NCI-H1417 (cell line): Measurements from ENCODE around the gene PSMD2.
"Not testable (repeated sequence)": the region's sequence is repeated elsewhere in the genome, so short reads cannot be mapped to it uniquely, and the experiment has no call there.

Experiments used
- DNase-seq, 3 experiments: peaks; one replicate each; lab custom pipeline; 2025; lab: John Stamatoyannopoulos, UW

Gene PSMD2

DNA sequence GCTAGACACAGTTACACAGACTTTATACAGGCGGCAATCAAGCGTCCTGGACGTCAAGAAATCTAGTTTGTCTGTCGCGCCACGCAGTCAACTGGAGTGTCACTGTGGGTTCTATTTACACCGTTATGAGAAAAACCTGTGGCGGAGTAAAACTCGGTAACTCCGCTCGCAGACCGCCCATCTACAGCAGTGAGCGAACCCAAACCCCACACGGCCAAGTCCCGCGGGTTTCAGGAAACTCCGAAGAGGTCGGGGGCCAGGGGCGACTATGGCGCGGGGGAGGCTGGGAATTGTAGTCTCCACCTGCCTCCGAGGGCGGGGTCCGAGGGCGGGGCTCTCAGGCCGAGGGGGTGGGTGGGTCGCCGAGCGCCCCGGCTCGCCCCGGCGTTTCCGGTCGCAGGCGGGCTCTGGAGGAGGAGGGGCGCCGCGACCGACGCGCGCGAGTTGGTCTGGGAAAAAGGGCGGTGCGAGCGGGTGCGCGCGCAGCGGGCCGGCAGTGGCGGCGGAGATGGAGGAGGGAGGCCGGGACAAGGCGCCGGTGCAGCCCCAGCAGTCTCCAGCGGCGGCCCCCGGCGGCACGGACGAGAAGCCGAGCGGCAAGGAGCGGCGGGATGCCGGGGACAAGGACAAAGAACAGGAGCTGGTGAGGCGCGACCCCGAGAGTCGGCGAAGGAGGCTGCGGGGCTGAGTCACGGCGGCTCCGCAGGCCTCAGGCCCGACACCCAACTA is at the start of gene PSMD2:
Gene PSMD2, plus strand, starts transcription at position 483 of the 729 bp plus-strand sequence. Its CDS starts 26 bp downstream, at position 509.
- DNase-seq: peak; percentile 95 to 99 (median 99)

DNA sequence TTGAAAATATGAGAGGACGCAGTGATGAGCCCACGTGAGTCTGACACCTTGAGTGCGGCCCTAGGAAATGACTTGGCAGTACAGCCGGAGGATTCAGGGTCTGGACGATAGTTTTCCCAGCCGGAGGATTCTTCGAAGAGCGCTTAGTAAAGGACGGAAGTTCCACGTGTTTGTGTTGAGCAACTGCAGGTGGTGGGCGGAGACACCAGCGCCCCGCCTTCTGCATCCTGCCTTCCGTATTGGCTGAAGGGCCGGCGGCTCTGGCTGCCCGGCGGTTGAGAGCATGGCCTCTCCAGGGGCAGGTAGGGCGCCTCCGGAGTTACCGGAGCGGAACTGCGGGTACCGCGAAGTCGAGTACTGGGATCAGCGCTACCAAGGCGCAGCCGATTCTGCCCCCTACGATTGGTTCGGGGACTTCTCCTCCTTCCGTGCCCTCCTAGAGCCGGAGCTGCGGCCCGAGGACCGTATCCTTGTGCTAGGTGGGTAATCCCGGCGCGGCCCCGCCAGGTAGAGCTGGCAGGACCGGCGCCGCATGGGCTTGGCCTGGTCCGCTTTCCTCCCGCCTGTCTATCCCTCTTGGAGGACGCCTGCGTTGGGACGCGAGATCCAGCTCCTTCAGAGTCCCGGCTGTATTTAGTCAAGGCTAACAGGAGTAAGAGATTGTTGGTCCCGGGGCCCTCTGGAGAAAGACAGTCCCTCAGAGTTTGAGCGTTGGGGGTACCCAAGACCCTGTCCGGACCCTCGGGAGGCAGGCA is 49.5 kb upstream of the PSMD2 start, which contains the start of gene EEF1AKMT4:
Gene EEF1AKMT4, plus strand, starts transcription at position 261 of the 755 bp plus-strand sequence. Its CDS starts 23 bp downstream, at position 284.
- DNase-seq: peak; percentile 95 to 99 (median 99)

DNA sequence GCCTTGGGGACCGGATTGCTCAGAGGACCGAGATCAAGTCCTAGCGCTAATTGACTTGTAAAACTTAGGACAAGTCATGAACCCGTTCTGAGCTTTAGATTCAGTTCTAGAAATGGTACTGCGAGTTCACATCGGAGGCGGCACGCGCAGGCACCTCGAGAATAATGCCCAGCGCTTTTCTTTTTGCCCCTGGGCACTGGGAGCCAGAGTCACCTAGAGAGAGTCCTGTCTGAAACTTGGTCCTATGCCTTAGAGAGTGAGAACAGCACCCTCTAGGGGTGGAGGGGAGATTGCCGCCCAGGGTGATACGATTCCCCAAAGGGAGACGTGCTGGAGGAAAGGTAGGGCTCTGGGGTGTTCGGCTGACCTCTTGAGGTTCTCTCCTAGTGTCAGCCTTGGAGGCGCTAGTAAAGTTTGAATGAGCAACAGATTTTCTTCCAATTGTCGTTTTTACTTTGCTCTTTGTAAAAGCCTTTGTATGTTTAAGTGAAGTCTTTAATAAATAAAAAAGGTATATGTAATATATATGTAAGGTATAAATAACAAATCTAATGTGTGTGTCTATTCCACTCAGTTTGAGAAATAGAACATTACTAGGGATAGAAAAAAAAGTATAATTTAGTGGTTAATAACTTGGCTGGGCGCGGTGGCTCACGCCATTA is 48.7 kb upstream of the PSMD2 start:
- DNase-seq: peak; percentile 93 to 98 (median 94)

DNA sequence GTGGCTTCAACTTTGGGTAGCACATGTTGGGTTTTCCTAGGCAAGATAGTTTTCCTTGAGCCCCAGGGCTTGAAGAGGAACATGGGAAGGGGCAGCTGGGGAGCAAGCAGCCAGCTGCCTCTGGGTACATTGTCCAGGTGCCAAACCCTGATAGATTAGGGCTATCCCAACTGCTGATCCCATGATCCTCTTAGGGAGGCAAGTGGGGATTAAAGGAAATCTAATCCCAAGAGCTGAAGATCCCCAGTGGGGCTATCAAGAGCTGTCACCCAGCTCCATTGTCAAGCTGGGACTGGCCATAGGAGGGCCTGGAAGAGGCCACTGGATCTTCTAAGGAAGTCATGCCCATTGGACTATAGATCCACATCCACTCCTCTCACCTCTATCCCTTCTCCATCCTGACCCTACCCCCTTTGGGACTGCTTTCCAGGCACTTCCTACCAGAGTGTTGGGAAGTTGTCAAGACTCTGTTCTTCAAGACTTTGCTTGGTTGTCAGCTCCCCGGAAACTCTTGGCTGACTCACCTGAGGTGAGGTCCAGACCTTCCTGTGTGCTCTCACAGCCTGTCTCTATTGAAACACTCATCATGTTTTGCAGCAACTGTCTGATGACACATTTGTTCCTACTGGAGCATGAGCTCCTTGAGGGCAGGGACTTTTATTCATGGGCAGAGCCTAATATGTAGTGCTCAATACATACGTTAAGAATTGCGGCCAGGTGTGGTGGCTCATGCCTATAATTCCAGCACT is 43.6 kb upstream of the PSMD2 start:
- no peak for DNase-seq

DNA sequence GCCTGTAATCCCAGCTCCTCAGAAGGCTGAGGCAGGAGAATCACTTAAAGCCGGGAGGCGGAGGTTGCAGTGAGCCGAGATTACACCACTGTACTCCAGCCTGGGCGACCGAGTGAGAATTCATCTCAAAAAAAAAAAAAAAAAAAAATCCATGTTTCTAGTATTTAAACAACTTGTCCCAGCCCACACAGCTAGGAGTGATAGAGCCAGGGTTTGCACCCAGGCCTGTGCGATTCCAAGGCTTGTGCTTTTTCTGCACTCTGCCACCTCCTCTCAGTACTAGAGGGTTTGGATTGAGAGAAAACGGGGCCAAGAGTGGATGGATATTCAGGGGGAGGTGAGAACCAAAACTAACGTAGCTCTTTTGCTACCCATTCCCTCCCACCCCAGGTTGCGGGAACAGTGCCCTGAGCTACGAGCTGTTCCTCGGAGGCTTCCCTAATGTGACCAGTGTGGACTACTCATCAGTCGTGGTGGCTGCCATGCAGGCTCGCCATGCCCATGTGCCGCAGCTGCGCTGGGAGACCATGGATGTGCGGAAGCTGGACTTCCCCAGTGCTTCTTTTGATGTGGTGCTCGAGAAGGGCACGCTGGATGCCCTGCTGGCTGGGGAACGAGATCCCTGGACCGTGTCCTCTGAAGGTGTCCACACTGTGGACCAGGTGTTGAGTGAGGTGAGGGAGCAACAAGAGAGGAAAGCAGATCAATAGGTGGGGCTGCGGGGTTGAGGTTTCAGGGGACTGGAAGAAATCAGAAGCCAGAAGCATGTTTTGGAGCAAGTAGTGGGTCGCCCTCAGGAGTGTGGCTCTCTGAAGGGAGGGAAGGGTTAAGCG is 41.7 kb upstream of the PSMD2 start:
- DNase-seq: no peak

DNA sequence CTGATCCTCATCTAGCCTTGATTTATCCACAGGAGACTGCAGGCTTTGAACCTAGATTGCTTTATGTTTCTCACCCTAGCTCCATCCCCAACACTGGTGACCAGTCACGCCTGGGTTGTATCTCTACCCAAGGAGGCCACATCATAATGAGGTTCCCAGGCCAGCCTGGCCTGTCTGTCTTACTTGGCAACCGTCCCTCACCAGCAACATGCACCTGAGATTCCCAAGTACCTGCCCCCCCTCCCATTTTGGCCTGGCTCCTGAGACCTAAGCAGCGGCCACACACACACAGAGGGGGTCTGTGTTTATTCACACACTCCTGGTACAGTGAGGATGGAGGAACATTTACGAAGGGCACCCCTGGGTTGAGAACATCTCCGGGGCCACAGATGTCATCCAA is 40.1 kb upstream of the PSMD2 start:
- no peak for DNase-seq

DNA sequence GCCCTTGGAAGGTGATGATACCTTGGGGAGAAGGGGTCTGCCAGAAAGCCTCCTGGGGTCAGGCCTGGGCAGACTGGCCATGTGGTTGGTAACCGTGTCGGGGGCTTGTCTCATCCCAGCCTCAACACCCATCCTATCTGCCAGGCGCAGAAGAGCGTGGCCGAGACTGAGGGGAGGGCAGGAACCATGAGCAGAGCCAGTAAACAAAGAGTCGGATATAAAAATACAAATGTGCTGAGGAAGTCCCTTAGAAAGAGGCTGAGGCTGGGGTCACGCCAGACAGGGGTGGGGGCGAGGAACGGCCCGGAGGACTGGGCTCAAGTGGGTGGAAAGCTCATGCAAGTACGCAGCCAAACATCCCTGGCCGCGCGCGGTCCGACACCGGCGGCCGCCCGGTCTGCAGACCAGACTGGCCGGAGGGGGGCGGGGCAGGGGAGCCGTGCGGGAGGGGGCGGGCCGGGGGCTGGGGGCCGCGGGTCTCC is 39.6 kb upstream of the PSMD2 start:
- DNase-seq: peak in 1 of 3 experiments; percentile 47

DNA sequence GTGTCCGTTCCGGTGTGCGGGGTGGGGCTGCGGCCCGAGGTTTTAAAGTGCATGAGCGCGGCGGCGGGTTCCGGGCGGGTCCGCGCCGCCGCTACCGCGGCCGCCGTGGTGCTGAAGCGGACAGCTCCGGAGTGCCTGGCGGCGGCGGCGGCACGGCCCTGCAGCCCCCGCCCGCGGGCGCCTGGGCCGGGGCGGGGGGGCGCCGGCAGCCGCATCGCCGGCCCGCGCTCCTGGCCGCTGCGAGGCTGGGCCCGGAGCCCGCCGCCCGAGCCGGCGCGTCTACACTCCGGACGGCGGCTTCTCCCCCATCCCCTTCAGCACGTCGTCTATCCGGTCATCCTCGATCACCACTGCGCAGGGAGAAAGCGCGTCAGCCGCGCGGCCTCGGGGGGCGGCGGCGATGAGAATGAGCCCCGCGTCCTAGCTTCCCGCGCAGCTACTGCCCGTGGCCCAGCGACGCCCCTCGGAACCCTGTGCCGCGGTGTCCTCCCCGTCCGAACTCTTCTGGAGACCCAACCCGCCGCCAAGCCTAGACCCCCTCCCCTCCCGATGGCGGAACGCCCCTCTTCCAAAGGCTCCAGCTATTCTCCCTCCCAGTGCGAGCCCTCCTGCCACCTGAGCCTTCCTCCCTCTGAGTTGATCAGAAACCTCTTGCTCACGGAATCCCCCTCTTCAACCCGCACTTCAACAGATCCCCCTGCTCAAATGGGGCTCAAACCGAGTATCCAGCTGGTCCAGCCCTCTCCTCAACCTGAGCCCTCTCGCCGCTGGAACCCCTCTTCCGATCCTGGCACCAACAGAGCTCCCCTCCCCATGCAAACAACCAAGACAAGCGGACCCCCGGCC is 38.9 kb upstream of the PSMD2 start:
- peak in 2 of 3 experiments; percentile 77 for DNase-seq

DNA sequence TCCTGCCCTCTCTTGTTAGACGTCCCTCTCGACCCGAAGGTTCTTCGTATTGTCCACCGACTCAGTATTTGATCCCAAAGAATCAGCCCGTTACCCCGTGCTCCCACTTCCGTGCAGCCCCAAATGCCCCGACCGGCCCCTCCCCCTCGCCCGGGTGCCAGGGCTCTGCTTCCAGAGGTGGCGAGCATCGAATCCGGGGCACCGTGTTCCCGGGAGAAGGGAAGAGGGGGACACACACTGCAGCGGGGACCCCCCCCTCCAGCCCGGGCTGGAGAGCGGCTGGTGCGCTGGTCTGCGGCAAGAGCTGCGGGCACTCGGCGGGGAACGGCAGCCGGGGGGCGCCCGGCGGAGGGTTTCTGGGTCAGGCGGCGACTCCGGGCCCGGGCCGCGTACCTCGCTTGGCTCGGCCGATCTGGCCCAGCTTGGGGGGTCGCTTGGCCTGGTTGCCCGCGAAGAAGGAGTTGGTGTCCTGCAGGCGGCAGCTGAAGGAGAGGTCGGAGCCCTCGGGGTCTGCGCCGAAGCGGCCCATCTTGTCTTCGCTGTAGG is 38.2 kb upstream of the PSMD2 start:
- DNase-seq: peak; percentile 8 to 83 (median 80)

DNA sequence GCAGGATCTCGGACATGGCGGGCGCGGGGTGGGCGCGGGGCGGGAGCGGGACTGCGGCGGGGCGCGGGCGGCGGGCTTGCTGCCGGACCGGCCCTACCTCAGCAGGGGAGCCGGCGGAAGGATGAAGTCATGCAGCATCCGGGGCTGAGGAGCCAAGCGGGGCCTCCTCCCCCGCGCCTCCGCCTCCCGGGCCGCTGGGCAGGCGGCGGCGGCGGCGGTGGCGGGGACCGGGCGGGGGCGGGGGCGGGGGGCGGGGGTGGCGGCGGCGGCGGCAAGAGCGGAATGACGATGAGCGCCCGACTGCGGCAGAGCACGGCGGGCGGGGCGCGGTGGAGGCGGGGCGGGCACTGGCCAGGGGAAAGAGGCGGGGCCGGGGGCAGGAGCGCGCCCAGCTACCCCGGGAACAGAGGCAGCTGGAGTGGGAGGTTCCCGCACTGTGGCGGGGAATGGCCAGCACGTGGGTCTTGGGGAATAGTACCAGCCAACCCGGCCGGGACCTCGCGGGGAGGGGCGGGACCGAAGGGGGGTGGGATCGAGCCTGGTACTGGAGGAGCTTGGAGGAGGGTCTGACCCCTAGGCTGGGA is 37.7 kb upstream of the PSMD2 start, which contains the start of gene CAMK2N2:
Gene CAMK2N2, minus strand, starts transcription at position 284 of the 584 bp plus-strand sequence. Its CDS starts 268 bp downstream, at position 16.
- DNase-seq: peak; percentile 92 to 98 (median 97)

DNA sequence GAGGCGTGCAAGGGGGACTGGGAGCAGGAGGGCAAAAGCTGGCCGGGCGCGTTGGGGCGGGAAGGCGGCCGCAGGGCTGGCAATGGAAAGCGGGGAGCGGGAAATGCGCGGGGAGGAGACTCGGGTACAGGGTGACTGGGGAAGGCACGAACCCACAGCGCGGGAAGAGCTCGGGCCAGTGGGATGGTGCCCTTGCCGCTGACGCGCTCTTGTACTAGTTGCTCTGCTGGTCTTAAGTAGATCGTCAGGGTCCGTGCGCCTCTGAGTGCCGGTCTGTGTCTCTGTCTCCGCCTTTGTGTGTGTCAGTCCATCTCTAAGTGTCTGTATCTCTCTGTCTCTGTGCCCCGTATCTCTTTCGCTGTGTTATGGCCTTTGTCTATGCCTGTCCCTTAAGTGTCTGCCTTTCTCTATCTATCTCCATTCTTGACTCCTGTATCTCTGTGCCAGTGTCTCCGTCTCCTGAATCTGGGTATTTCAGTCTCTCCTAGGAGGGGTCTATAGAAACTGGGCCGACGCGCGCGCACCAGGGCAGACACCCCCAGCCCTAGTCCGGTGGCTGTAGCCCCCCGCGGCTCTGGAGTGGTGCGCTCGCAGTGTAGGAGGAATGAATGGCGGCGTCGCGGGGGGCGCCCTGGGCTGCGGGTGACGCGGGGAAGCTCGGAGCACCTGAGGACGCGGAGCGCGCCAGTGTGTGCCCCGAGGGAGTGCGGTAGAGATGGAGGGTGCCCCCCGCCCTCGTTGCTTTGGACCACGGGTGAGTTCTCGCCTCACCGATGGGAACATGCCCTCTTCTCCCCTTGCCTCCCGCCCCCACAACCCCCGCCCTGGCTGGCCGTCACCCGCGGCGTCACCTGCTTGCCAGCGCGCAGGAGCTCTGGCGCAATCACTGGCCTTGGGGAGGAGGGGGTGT is 36.9 kb upstream of the PSMD2 start:
- DNase-seq: peak; percentile 74 to 95 (median 92)

DNA sequence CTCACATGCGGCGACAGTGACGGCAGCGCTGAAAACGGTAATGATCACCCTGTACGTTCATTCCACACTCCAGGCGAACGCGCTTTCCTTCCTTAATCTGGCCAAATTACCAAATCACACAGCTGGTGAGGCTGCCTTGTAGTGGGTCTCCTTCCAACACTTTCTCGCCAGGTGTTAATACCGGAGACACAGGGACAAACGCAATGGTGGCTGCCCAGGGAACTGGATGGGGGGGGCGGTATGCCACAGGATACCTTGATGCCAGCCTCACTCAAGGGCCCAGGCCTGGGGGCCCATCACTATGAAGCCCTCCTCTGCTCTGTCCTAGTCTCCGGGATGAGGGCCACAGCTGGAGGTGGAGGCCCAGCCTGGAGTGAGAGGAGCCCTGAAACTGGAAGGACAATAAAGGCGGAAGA is 36.3 kb upstream of the PSMD2 start:
- peak in 1 of 3 experiments; percentile 51 for DNase-seq

DNA sequence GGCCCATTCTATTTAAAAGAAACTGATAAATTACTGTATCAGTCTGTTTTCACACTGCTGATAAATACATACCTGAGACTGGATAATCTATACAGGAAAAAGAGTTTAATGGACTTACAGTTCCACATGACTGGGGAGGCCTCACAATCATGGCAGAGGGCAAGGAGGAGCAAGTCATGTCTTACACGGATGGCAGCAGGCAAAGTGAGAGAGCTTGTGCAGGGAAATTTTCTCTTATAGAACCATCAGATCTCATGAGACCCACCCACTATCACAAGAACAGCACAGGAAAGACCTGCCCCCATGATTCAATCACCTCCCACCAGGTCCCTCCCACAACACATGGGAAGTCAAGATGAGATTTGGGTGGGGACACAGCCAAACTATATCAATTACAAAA is 31.8 kb upstream of the PSMD2 start:
- not testable (repeated sequence) for DNase-seq

DNA sequence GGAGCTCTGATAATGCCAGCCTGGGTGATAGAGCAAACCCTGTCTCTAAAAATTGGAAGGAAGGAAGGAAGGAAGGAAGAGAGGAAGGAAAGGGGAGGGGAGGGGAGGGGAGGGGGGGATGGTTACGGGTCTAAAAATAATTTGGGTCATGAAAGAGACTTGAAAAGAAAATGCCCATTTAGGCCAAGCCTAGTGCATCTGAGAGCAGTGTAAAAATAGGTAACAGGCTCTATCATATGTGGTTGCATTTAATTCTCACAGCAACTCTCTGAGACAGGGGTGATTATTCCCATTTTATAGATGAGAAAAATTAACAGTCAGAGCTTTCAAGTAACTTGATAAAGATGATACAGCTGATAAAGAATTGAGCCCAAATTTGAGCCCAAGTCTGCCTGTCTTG is 26.8 kb upstream of the PSMD2 start:
- no peak for DNase-seq

DNA sequence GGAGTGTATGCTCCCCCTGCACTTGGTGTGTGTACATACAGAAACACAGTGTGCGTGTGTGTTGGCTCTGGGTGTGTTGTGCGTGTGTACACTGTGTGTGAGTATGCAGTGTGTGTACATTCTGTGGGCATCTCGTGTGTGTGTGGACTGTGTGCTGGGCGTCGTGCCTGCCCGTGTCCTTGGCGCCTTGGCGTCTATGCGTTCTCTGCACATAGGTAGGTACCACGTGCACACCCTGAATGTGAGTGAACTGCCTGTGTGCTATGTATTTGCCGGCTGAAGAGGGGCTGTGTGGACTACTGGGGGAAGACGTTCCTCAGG is 23.7 kb upstream of the PSMD2 start:
- DNase-seq: peak in 1 of 3 experiments; percentile 50

DNA sequence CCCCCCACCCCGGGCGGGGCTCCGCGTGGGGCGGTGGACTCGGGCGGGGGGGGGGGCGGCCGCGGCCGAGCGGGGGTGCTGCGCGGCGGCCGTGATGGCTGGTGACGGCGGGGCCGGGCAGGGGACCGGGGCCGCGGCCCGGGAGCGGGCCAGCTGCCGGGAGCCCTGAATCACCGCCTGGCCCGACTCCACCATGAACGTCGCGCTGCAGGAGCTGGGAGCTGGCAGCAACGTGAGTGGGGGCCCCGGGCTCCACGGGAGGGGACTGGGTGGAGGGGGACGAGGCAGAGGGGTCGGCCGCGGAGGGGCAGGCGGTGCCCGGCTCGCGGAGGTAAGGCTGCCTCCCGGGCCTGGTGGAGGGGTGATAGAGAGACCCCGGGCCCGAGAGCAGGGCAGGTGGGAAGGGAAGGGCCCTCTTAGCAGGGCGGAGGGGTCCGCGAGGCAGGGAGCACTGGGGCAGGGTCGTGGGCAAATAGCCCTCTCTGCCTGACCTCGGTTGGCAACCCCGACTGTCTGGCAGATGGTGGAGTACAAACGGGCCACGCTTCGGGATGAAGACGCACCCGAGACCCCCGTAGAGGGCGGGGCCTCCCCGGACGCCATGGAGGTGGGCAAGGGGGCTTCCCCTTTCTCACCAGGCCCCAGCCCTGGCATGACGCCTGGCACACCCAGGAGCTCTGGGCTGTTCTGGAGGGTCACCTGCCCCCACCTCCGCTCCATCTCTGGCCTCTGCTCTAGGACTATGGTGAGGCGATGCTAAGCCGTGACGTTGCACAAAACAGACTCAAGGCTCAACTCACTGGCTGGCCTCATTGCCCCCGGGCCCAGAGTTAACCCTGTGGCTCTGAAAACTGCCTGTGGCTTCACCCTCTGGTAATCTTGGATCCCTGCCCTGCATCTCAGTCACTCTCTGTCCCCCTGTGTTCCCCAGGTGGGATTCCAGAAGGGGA is 22.8 kb upstream of the PSMD2 start, which contains the start of gene ECE2:
Gene ECE2, plus strand, starts transcription at position 62 of the 950 bp plus-strand sequence. Its CDS starts 132 bp downstream, at position 194.
- peak in 1 of 3 experiments; percentile 50 for DNase-seq

DNA sequence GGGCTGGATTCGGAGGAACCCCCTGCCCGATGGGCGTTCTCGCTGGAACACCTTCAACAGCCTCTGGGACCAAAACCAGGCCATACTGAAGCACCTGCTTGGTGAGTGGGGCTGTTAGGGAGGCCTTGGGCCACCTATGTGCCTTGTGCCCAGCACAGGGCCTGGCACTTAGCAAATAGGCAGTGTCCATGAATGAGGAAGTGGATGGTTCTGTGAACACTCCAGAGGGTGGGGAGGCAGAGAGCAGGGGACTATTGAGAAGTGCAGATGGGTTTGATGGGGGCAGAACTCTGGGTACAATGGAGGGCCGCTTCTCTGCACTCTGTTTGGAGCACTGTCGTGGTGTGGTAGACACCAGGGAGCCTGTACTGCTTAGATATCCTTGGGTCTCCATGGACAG is 21.7 kb upstream of the PSMD2 start:
- DNase-seq: no peak
